Measurements from ENCODE around the gene EME1. TPM values are rescaled to one million over a fixed set of nuclear protein-coding genes. Genes with fewer than 3 reads are reported as not detected.

EME1 gene
- total RNA-seq, 1 donor from 2014 or later, result 2.8 TPM

GRCh38 chr17:50420419-50421112 is 47.5 kb downstream of the EME1 start:
- Mint-ChIP-seq H3K4me3 (ENCODE audit: unreplicated experiment) (no peak overlapping the region), H3K9me3 (ENCODE audit: unreplicated experiment) (no peaks in the 10 kb centered on the region), H3K36me3 (ENCODE audit: unreplicated experiment) (no peaks in the 10 kb centered on the region), H3K4me1 (ENCODE audit: unreplicated experiment) (peaks cover 14% of the 10 kb centered on the region), H3K27me3 (ENCODE audit: unreplicated experiment) (peaks cover 7% of the 10 kb centered on the region), H3K27ac (ENCODE audit: unreplicated experiment) (peak overlapping the region; percentile 85)
- DNase-seq (ENCODE audit: extremely low spot score, unreplicated experiment), result no peak
- TF ChIP-seq CTCF (IDR thresholded peaks at IDR 0.05), result no peak

- Mint-ChIP-seq H3K27ac (ENCODE audit: unreplicated experiment) (peak overlapping the region; percentile 85), H3K9me3 (ENCODE audit: unreplicated experiment) (no peaks in the 10 kb centered on the region), H3K36me3 (ENCODE audit: unreplicated experiment) (no peaks in the 10 kb centered on the region), H3K27me3 (ENCODE audit: unreplicated experiment) (peaks cover 7% of the 10 kb centered on the region), H3K4me3 (ENCODE audit: unreplicated experiment) (peak overlapping the region; percentile 66), H3K4me1 (ENCODE audit: unreplicated experiment) (peaks cover 18% of the 10 kb centered on the region)
- TF ChIP-seq CTCF (IDR thresholded peaks at IDR 0.05), result no peak
- no peak for DNase-seq (ENCODE audit: extremely low spot score, unreplicated experiment)
Observed at GRCh38 chr17:50421308-50422051, 48.5 kb downstream of the EME1 start.

- Mint-ChIP-seq H3K9me3 (ENCODE audit: unreplicated experiment) (no peaks in the 10 kb centered on the region), H3K27ac (ENCODE audit: unreplicated experiment) (no peak overlapping the region), H3K4me1 (ENCODE audit: unreplicated experiment) (peaks cover 30% of the 10 kb centered on the region), H3K36me3 (ENCODE audit: unreplicated experiment) (no peaks in the 10 kb centered on the region), H3K4me3 (ENCODE audit: unreplicated experiment) (no peak overlapping the region), H3K27me3 (ENCODE audit: unreplicated experiment) (peaks cover 3% of the 10 kb centered on the region)
- TF ChIP-seq CTCF (IDR thresholded peaks at IDR 0.05), result no peak
- no peak for DNase-seq (ENCODE audit: extremely low spot score, unreplicated experiment)
Observed at GRCh38 chr17:50422738-50423137, 49.7 kb downstream of the EME1 start.

GRCh38 chr17:50423553-50424159 is 50.6 kb downstream of the EME1 start:
- H3K27ac Mint-ChIP-seq (ENCODE audit: unreplicated experiment), result peak overlapping the region; percentile 31

More at GRCh38 chr17:50423553-50424159, 50.6 kb downstream of the EME1 start:
- peaks cover 34% of the 10 kb centered on the region for H3K4me1 Mint-ChIP-seq (ENCODE audit: unreplicated experiment)
- H3K27me3 Mint-ChIP-seq (ENCODE audit: unreplicated experiment), result peaks cover 3% of the 10 kb centered on the region
- no peaks in the 10 kb centered on the region for H3K36me3 Mint-ChIP-seq (ENCODE audit: unreplicated experiment)
- H3K9me3 Mint-ChIP-seq (ENCODE audit: unreplicated experiment), result no peaks in the 10 kb centered on the region
- DNase-seq (ENCODE audit: extremely low spot score, unreplicated experiment), result no peak
- no peak overlapping the region for H3K4me3 Mint-ChIP-seq (ENCODE audit: unreplicated experiment)
- TF ChIP-seq CTCF (IDR thresholded peaks at IDR 0.05), result no peak
